Hematopoietic multipotent progenitor cell treated with erythropoietin and hydrocortisone succinate and interleukin-3 and kit ligand, for 17 days (in vitro differentiated cells): ENCODE results near the gene LRRN4.
"Not testable (repeated sequence)": the region's sequence is repeated elsewhere in the genome, so short reads cannot be mapped to it uniquely, and the experiment has no call there.

Source experiments
- DNase-seq: peaks from one replicate; pipeline ENCODE4 v3.0.0-alpha.2; 2015; ENCODE audit warnings: low spot score

LRRN4 gene

DNA sequence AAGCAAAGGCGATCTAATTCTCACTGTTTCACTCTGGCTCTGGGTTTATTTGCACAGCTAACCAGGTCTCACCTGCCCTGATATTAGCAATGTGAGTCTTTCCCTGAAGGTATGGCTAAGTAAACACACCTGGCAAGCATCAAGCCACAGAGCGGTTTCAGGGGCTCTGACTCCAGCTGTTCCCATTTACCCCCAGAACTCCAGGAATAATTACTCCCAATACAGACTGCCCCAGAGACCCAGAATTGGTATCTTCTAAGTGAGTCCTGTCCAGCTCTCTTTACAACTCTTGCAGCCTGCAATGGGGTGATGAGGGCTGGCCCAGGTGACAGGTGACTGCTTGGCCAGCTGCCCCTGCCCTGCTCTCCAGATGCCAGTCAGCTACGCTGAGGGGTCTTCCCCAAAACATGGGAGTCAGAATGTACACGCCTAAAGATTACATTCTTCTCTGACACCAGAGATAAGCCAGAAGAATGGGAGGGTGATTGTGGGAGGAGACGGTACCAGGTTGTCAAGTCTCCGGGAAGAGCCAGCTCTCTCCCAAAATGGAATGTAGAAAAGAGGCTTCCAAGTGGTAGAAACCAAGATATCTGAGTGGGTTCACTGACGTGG lies 4.9 kb upstream of the LRRN4 start:
- no peak for DNase-seq

DNA sequence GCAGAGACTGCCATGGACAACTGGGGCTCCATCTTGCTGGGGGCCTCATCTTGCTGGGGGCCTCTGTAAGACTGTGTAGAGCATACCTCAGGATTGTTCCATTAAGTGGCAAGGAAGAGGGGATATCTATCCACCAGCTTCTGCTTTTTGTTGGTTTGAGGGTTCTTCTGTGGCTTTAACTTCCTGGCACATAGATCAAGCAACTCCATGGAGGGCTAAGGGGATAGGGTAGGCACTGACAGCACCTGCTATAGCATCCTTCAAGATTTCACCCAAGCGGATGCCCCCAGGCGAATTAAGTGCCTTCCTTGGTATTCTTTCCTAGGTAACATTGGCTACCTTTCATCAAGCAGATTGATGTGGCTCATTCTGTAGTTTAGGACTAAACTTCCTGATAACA lies 3.8 kb upstream of the LRRN4 start:
- DNase-seq = no peak

DNA sequence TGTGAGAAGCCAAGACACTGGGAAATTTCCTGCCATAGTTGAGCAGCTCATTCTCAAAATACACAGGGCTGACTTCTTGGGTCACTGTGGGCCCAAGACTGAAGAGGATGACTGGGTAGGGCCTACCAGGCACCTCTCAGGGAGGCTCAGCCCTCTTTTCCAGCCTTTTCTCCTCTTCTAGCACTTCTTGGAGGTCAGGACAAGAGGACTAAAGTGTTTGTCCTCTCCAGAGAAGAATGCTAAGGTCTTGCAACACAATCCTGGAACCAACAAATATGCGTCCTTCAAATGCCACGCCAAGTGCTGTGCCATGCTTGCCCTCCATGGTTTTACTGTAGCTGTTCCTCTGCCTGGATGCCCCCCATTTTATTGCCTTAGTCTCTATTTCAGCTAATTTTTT lies 3.3 kb upstream of the LRRN4 start:
- no peak for DNase-seq

- no peak for DNase-seq
Observed at GRCh38 chr20:6055981-6056569, 2.2 kb upstream of the LRRN4 start.

GRCh38 chr20:6055161-6055783 lies 1.4 kb upstream of the LRRN4 start:
- no peak for DNase-seq

DNA sequence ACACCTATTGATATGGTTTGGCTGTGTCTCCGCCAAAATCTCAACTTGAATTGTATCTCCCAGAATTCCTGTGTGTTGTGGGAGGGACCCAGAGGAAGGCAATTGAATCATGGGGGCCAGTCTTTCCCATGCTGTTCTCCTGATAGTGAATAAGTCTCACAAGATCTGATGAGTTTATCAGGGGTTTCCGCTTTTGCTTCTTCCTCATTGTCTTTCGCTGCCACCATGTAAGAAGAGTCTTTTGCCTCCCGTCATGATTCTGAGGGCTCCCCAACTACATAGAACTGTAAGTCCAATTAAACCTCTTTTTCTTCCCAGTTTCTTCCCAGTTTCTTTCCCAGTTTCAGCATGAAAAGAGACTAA lies 810 bp upstream of the LRRN4 start:
- DNase-seq = not testable (repeated sequence)

DNA sequence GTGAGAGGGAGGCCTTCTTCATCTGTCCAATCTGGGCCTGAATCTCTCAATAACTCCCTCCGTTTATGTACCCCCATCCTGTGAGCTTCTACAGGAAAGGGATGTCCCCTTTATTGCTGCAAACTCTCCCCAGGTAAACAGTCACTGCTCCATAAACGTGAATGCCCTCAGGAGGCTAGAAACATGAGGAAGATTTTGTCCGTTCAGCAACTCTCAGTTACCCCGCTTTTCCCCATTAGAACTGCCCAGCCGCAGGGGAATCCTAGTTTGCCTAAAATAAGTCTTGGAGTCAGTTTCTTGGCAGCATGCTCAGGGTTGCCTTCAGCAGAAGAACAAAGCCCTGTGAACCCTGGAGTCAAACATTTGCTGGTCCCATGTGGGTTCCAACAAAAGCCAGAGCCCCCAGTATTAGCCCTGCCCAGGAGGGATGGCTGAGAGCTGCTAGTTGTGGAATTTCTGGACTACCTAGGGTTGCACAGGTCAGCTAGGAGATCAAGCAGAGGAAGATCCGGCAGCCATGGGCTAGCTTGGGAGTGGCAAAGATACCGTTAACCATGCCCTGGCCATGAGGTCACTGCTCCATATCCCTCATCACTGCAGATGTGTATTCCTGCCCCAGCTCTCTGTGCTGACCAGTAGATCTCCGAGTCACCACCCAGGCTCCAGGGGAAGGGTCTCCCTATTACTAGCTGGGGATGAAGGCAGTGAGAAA lies 640 bp downstream of the LRRN4 start:
- no peak for DNase-seq

DNA sequence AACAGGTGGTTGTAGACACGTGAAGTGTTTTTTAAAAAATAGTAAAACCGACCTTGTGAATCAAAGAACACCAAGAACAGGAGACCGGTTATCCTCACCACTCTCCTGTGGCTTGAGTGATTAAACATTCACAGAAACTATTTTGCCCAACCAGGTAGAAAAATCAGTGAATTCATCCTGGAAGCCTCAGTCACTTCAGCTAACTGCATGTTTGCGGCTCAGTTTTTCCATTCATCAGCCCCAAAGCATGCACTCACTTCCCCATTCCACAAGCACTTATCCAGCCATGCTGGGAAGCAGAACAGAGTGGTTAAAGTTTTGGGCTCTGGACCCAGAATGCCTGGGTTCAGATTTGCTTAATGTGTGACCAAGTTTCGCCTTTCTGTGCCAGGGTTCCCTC lies 2.4 kb downstream of the LRRN4 start:
- no peak for DNase-seq

DNA sequence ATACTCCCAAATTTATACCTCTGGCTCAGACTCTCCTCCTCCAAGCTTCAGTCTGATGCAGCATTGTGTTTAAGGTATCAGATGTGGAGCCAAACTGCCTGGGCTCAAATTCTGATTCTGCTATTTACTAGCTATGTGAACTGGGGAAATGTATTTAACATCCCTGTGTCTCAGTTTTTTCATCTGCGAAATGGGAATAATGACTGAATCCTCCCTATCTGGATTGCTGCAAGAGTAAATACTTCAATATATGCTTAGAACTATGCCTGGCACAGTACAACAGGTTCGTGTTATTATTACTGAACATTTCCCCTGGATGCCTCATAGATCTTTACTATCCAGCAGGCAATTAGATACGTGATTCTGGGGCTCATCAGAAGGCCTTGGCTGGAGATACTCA lies 5.5 kb downstream of the LRRN4 start:
- no peak for DNase-seq

- no peak for DNase-seq
Observed at GRCh38 chr20:6046432-6046831, 7.4 kb downstream of the LRRN4 start.

- DNase-seq = no peak
Observed at GRCh38 chr20:6045566-6045965, 8.3 kb downstream of the LRRN4 start.

DNA sequence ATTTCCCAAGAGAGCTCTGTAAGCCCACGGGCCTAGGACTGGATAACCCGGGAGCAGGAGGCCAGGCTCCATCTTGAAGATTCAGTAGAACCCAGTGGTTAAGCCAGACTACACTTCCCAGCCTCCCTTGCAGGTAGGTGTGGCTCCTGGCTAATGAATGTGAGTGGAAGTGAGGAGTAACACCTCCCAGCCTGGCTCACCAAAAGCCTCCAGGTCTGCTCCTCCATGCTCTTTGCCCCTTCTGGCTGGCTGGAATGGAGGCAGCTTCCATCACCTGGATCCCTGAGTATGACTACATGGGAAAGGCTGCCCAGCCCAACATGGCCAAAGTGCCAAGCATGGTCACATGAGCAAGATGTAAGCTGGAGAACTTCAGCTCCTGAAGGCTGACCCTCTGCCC lies 9.7 kb downstream of the LRRN4 start:
- no peak for DNase-seq

DNA sequence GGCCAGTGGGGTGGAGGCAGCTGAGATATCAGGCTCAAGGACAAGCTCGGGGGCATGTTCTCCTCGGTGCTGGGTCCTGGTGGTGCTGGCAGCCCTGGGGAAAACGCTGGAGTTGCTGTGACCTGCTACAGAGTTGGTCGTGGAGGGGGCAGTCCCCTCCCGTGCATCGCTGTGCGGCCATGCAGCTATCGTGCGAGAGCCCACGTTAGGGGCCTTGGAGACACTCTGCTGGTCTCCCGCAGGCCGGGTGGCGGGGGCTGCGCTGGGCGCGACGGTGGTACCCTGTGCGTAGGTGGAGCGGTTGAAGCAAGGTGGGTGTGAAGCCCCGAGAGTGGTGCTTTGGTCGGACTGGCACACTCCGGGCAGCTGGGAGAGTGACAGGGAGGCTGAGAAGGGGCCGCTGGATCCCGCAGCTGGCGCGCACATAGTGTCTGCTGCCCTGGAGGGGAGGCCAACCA lies 12.0 kb downstream of the LRRN4 start:
- no peak for DNase-seq

DNA sequence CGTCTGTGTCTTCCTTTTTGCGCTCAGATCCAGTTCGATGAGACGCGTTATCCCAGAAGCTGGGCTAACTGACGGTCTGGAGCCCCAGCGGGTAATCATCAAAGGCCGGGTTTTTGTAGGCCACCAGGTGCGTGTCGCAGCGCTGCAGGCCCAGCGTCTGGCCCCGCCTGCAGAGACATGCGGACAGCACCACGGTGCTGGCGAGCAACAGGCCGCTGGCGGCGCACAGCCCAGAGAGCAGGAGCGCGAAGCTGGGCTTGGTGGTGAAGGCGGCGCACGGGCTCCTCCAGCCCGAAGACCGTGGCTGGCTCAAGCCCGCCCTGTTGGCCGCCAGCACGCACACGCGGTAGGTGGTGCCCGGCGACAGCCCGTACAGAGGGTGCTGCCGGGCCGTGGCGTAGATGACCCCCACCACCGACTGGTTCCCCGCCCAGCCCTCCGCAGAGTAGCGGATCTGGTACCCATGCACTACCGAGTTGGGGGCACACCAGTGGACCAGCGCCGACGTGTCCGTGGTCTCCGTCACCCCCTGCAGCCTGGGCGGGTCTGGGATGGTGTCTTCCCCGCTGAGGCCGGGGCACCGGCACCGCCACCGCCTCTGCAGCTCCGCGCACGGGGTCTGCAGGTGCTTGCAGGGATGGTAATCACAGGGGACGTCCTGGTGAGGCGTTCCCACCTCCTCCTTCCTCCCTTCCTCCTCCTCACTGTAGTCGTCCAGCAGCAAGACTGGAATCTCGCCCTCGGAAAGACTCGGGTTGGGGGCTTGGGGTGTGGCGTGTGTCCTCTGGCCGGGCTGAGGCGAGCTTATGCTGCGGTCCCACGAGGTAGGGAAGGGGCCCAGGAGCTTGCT lies 12.7 kb downstream of the LRRN4 start:
- DNase-seq = no peak

DNA sequence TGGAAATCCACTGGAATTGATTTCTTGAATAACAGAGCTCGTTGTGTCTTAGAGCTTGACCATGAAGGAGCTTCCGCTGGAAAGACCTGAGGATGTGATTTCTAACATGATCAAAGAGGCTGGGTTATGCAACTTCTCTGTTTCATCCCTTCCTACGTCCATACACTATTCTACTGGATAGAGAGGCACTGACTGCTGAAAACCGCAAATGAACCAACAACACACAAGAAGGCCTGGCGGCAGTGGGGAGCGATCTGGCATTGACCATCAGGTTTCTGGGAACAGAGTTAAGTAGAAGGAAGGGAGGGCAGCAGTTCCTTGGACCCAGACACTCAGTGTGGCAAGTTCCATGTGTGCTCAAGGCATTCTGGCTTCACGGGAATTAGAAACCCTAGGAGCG lies 13.3 kb downstream of the LRRN4 start:
- no peak for DNase-seq

- no peak for DNase-seq
Observed at GRCh38 chr20:6039766-6040165, 14.1 kb downstream of the LRRN4 start.

DNA sequence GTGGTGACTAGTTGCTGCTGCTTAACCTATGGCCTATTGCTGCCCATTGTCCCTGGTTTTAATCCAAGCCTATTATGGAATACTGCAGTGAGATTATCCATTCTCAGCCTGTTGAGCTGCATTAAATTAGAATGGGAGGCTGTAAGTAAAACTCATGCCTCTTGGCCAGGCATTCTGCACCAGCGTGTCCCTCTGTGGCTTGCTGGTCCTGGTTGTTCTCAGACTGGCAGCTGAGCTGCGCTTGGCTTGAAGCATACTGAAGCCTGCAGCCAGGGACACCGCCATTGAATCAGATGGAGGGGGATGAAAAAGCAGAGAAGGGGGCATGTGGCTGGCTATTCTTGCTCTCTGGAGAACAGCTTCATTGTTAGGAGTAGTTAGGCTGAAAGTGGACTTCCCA lies 15.6 kb downstream of the LRRN4 start:
- no peak for DNase-seq

GRCh38 chr20:6037082-6037481 lies 16.8 kb downstream of the LRRN4 start:
- no peak for DNase-seq

- DNase-seq = no peak
Observed at GRCh38 chr20:6036213-6036612, 17.6 kb downstream of the LRRN4 start.

DNA sequence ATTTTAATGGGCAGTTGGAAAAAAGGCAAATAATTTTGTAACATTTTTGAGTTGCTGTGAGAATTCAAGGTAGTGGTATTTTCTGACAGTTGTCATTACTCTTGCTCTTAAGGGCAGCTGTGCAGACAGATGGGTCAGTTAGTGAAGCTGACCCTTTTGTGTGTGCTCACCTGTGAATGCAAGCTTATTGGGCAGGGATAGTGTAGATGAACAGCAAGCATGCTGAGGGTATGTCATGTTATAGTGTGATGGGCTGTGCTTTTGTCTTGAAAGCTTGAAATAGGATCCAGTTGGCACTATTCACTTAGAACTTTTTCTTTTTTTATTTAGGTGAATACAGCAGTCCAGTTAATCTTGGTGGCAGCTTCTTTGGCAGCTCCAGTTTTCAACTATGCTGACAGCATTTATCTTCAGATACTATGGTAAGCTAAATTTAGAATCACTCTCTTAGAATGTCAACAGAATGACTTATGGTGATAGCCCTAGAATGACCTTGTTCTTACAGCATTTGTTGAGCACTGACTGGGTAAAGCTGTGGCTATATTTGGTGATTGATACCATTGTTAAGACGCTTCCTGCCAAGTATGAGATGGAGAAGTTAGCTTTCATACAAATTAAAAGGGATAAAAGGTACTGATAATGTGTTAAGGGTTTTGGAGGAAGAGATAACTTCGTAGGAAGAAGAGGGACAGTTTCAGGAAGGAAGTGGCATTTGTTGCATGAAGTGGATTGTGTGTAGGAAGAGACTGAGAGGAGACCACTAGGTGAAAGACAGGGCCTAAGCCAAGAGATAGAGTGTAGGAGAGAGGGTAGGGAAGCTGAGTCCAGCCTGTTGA lies 19.5 kb downstream of the LRRN4 start:
- DNase-seq = no peak

- DNase-seq = not testable (repeated sequence)
Observed at GRCh38 chr20:6032907-6033306, 21.0 kb downstream of the LRRN4 start.
